ENCODE measurements around the gene PEMT.
"Not testable (repeated sequence)": the region's sequence is repeated elsewhere in the genome, so short reads cannot be mapped to it uniquely, and the experiment has no call there.

PEMT gene

GRCh38 chr17:17476865-17477467, 114.5 kb downstream of the PEMT start, which contains the start of gene MED9:
TSS of gene MED9 (plus strand) at chr17:17477000. CDS start at chr17:17477042, 42 bp downstream.
- peak; percentile 94 for DNase-seq

- DNase-seq = no peak
Measured at GRCh38 chr17:17474341-17474740, 117.2 kb downstream of the PEMT start.

GRCh38 chr17:17472333-17472920, 119.1 kb downstream of the PEMT start:
- DNase-seq = no peak

- DNase-seq = no peak
Measured at GRCh38 chr17:17469996-17470395, 121.5 kb downstream of the PEMT start.

GRCh38 chr17:17469358-17469757, 122.2 kb downstream of the PEMT start:
- DNase-seq = no peak

- DNase-seq = no peak
Measured at GRCh38 chr17:17468217-17469010, 123.1 kb downstream of the PEMT start.

- DNase-seq = no peak
Measured at GRCh38 chr17:17467720-17468119, 123.8 kb downstream of the PEMT start.

- DNase-seq = no peak
Measured at GRCh38 chr17:17467016-17467415, 124.5 kb downstream of the PEMT start.

- DNase-seq = no peak
Measured at GRCh38 chr17:17466511-17466910, 125.0 kb downstream of the PEMT start.

GRCh38 chr17:17465878-17466277, 125.6 kb downstream of the PEMT start:
- DNase-seq = not testable (repeated sequence)

- no peak for DNase-seq
Measured at GRCh38 chr17:17463821-17464220, 127.7 kb downstream of the PEMT start.

GRCh38 chr17:17462048-17462824, 129.3 kb downstream of the PEMT start:
- no peak for DNase-seq

- no peak for DNase-seq
Measured at GRCh38 chr17:17460038-17460437, 131.5 kb downstream of the PEMT start.

GRCh38 chr17:17457680-17458079, 133.8 kb downstream of the PEMT start:
- no peak for DNase-seq

GRCh38 chr17:17456251-17456650, 135.3 kb downstream of the PEMT start:
- DNase-seq = no peak

All from 8988T (cell line).